Glomerular visceral epithelial cell (primary cell): ENCODE data around the gene SPOPL.
"Not testable (repeated sequence)": the region's sequence is repeated elsewhere in the genome, so short reads cannot be mapped to it uniquely, and the experiment has no call there.

Experiments used
- DNase-seq: peaks from one replicate; pipeline ENCODE4 v3.0.0-alpha.2; 2016; ENCODE audit errors: extremely low spot score

SPOPL gene

DNA sequence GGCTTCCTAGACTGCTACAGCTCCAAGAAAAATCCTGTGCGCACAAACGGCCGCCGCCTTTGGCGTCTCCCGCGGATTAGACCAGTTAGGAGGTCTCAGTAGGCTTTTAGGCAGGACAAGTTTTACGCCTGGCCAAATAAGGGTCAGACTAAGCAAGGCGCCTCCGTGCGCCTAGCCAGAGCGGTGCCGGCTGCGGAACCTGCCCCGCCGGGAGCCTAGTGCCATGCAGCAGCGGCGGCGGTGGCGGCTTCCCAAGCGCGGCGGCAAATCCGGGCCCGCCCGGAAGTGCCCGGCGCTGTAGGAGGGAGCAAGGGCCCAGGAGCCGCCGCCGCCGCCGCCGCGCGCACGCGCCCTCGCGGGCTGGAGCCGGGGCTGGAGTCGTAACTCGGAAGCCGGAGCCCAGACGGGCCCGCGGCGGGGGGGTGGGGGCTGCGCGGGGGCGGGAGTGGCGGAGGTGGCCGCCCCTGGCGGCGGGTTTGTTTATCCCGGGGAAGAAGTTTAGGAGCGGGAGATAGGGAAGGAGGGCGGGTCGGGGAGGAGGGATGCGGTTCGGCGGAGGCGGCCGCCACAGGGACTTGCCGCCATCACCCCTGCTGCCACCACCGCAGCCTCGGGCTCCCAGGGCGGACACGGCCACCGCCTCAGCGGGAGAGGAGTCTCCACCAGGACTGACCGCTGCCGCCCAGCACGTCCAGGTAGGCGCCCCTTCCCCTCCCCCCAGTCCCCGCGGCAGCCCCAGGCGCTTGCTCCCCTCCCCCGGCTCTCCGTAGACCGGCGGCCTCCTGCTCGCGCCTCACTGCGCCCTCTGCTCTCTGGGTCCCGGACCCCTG is at the start of gene SPOPL:
Gene SPOPL, plus strand, starts transcription at position 346 of the 830 bp plus-strand sequence. CDS start 48,447 bp downstream, outside the sequence.
- peak; percentile 97 for DNase-seq

GRCh38 chr2:138452324-138452723 is 49.2 kb upstream of the SPOPL start:
- DNase-seq = no peak

DNA sequence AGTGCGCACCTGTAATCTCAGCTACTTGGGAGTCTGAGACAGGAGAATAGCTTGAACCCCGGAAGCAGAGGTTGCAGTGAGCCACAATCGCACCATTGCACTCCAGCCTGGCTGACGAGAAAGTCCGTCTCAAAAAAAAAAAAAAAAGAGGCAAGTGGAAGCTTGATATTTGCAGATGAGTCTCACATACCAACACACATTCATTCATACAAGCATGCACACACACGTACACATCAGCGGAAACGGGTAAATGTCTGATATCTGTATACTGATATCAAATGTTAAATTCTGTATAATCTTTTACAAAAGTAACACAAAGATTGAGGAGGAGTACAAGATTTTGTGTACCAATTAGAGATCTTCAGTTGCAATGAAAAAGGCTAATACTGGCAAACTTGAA is 47.8 kb upstream of the SPOPL start:
- no peak for DNase-seq

- DNase-seq = no peak
Measured at GRCh38 chr2:138454761-138455160, 46.8 kb upstream of the SPOPL start.

DNA sequence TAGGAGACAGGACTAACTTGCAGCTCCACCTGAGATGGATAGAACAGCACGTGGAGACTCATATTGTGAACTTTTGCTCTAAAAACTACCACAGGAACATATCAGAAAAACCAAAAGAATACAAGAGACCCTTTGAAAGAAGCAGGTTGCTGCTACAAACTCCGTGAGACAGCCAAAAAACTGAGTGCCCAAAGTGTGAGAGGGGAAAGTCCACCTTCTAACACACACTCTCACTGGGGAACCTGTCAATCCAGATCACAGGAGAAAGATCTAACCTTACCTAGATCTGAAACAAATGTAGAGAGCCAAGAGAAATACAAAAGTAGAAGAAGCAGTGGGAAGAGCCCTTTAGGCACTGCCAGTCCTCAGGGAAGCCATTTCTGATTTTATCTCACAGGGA is 46.3 kb upstream of the SPOPL start:
- no peak for DNase-seq

GRCh38 chr2:138455691-138456090 is 45.9 kb upstream of the SPOPL start:
- DNase-seq = no peak

- DNase-seq = not testable (repeated sequence)
Measured at GRCh38 chr2:138462689-138463088, 38.9 kb upstream of the SPOPL start.

- DNase-seq = no peak
Measured at GRCh38 chr2:138468617-138469016, 33.0 kb upstream of the SPOPL start.

DNA sequence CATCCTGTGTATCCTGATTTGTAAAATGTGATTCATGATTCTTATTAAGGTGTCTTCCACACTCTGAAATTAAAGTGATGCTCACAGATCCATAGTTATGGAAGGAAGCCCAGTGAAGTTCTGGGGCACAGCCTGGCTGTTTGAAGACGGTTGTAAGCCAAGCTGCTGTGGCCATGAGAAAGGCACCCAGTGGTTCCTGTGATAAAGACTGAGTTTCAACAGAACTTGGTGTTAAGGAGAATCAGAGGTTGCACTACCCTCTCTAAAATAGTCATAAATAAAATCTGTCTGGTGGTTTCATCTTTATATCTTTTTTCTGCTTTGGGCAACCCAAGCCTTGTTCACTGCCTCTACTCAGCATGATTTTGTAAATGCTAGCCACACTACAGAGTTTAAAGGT is 32.2 kb upstream of the SPOPL start:
- no peak for DNase-seq

- no peak for DNase-seq
Measured at GRCh38 chr2:138470941-138471340, 30.6 kb upstream of the SPOPL start.

DNA sequence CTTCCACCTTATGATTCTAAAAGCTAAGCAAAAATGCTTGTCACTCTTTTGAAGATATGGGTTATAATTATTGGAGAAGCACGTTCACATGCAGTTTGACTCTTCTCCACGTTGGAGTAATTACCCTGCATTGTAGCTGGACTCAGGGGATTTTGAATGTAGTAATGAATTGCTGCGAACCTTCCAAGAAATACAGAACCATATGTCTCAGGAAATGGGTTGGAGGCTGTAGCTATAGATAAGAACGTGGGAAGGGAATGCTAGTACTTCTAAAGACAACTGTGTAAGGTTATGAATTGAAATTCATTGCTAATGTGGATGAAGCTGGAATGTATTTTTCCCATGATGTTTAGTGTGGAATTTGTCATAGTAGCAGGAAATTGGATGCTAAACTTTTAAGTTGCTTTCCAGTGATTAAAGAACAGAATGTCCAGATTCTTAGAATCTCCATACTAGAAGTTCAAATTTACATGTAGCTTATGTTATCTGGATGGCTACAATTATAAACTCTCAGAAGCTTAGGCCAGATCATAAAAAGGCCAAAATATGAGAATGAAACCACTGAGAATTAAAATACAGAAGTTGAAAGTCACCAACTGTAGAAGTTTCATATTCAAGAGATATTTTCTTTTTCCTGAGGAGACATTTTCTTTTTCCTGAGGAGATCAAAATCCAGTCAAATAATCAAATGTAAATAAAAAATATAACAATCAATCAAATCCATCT is 27.3 kb upstream of the SPOPL start:
- no peak for DNase-seq

- DNase-seq = no peak
Measured at GRCh38 chr2:138475277-138475776, 26.2 kb upstream of the SPOPL start.

DNA sequence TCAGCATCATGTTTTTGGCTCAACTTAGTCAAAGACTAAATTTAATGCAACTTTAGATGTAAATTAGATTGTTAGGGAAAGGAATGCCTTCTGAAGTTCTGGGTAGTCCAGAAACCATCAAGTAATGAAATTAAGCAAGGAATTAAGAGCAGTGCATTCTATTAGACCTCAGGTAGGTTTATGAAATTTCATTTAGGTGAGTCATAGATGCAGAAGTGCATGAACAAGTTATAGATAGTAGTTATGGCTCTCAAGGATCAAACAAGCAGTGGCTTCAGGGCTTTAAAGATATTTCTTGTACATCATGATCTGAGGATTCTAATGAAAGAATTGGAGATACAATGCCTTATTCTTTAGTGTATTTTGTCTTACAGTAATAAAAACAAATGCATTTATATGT is 25.4 kb upstream of the SPOPL start:
- DNase-seq = no peak

GRCh38 chr2:138476940-138477339 is 24.6 kb upstream of the SPOPL start:
- DNase-seq = no peak

GRCh38 chr2:138482796-138483195 is 18.8 kb upstream of the SPOPL start:
- not testable (repeated sequence) for DNase-seq

- DNase-seq = no peak
Measured at GRCh38 chr2:138485019-138485418, 16.6 kb upstream of the SPOPL start.

- DNase-seq = no peak
Measured at GRCh38 chr2:138486363-138487198, 15.0 kb upstream of the SPOPL start.

- no peak for DNase-seq
Measured at GRCh38 chr2:138490673-138491494, 10.7 kb upstream of the SPOPL start.

DNA sequence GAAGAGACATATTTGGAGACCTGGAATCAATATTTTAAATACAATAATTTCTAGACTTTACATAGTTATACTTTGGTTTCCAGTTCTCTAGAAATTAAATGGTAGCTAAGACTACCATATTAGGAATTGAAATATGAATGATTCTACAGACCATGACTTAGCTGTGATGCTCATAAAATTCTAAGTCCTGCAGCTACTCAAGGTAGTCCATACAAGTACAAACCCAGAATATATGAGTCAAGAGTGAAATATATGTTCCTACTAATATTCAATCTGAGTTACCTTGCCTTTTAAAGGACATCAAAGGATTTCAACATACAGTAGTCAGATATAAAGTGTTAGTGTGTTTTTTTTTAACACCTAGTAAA is 10.1 kb upstream of the SPOPL start:
- DNase-seq = no peak

GRCh38 chr2:138492160-138492559 is 9.4 kb upstream of the SPOPL start:
- DNase-seq = no peak

GRCh38 chr2:138493334-138493733 is 8.2 kb upstream of the SPOPL start:
- no peak for DNase-seq
